ENCODE data around the gene WASHC4.
"Not testable (repeated sequence)": the region's sequence is repeated elsewhere in the genome, so short reads cannot be mapped to it uniquely, and the experiment has no call there.

The WASHC4 gene

DNA sequence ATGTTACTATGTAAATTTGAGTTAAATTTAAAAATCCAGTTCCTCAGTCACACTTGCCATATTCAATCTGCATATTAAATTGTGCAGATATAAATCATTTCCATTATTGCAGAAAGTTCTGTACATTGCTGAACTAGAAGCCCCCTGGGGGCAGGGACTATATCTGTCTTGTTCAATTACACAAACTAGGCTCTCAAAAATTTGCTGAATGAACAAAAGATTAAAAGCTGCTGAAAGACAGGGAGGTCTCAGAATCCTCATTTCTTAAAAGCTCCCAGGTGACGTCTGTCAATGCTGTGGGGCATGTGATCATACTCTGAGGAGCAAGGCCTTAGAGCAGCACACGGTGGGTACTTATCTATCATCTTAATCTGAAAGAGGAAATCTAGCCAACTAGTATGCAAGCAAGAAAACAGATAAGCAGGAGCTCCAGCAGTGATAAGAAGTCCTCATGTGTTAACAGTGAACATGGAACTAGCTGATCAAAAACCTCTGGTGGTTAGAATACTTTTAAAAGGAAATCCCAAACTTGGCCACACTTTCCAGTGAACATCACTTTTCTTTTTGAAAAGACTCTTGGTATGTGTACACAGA is 68.0 kb downstream of the WASHC4 start:
- Histone ChIP-seq H4K20me1 (ENCODE audit: control insufficient read depth, insufficient read depth, low read depth, low read length) (no peaks in the 10 kb centered on the region), H3K4me2 (ENCODE audit: low read length) (no peak overlapping the region), H3K9me3 (ENCODE audit: control insufficient read depth, insufficient read depth, low read length) (no peaks in the 10 kb centered on the region), H3K27me3 (ENCODE audit: control insufficient read depth, low read length) (no peaks in the 10 kb centered on the region), H3F3A (ENCODE audit: control insufficient read depth, insufficient read depth) (no peaks in the 10 kb centered on the region; the same call in 1 of the 2 replicates), H3K9me2 (replicated peaks; ENCODE audit: control insufficient read depth, low read length) (no peaks in the 10 kb centered on the region), H3K36me3 (ENCODE audit: control insufficient read depth, low read length) (peaks cover 58% of the 10 kb centered on the region), H3K79me2 (ENCODE audit: control insufficient read depth, low read length) (no peaks in the 10 kb centered on the region), H3K4me3 (ENCODE audit: low read length) (no peak overlapping the region), H3K4me1 (ENCODE audit: control insufficient read depth, low read length) (peaks cover 22% of the 10 kb centered on the region), H3K27ac (ENCODE audit: low read depth, low read length) (no peak overlapping the region)
- TF ChIP-seq EZH2phosphoT487 (IDR thresholded peaks at IDR 0.05; ENCODE audit: borderline replicate concordance, low read length) (no peak), CTCF (IDR thresholded peaks at IDR 0.05; ENCODE audit: low read depth, low read length, poor library complexity, severe bottlenecking) (no peak)

DNA sequence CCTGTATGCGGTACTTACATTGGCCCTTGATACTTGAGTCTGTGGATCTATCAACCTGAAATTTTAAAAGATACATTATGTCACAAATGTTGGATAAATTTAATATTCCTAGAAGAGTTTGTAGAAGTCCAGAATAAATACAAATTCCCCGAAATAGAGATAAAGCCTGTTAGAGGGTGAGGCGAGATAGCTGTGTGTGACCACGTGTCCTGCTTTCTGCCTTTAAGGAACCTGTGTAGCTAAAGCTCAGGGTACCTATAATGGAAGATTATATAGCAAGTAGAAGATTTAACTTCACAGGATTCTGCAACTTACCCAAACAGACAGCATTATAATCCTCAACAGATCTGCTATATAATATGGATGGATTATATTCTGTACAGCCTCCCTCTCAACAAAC is 69.7 kb downstream of the WASHC4 start:
- TF ChIP-seq CTCF (IDR thresholded peaks at IDR 0.05; ENCODE audit: low read depth, low read length, poor library complexity, severe bottlenecking) (no peak), EZH2phosphoT487 (IDR thresholded peaks at IDR 0.05; ENCODE audit: borderline replicate concordance, low read length) (no peak)
- Histone ChIP-seq H3K27ac (ENCODE audit: low read depth, low read length) (no peak overlapping the region), H3K27me3 (ENCODE audit: control insufficient read depth, low read length) (no peaks in the 10 kb centered on the region), H3K9me2 (replicated peaks; ENCODE audit: control insufficient read depth, low read length) (no peaks in the 10 kb centered on the region), H3K36me3 (ENCODE audit: control insufficient read depth, low read length) (peaks cover 44% of the 10 kb centered on the region), H3K79me2 (ENCODE audit: control insufficient read depth, low read length) (no peaks in the 10 kb centered on the region), H3K4me3 (ENCODE audit: low read length) (no peak overlapping the region), H3F3A (ENCODE audit: control insufficient read depth, insufficient read depth) (no peaks in the 10 kb centered on the region; the same call in 1 of the 2 replicates), H3K4me2 (ENCODE audit: low read length) (no peak overlapping the region), H3K9me3 (ENCODE audit: control insufficient read depth, insufficient read depth, low read length) (no peaks in the 10 kb centered on the region), H4K20me1 (ENCODE audit: control insufficient read depth, insufficient read depth, low read depth, low read length) (no peaks in the 10 kb centered on the region), H3K4me1 (ENCODE audit: control insufficient read depth, low read length) (peaks cover 5% of the 10 kb centered on the region)

- not testable (repeated sequence) for H3K27me3 ChIP-seq (ENCODE audit: control insufficient read depth, low read length); H3K79me2 ChIP-seq (ENCODE audit: control insufficient read depth, low read length); H3K9me3 ChIP-seq (ENCODE audit: control insufficient read depth, insufficient read depth, low read length); H3K4me1 ChIP-seq (ENCODE audit: control insufficient read depth, low read length); H3F3A ChIP-seq (ENCODE audit: control insufficient read depth, insufficient read depth); H4K20me1 ChIP-seq (ENCODE audit: control insufficient read depth, insufficient read depth, low read depth, low read length); H3K27ac ChIP-seq (ENCODE audit: low read depth, low read length); H3K4me2 ChIP-seq (ENCODE audit: low read length); H3K9me2 ChIP-seq (replicated peaks; ENCODE audit: control insufficient read depth, low read length); H3K4me3 ChIP-seq (ENCODE audit: low read length)
- H3K36me3 ChIP-seq (ENCODE audit: control insufficient read depth, low read length), result peaks cover 32% of the 10 kb centered on the region
These were observed 71.6 kb downstream of the WASHC4 start for GRCh38 chr12:105179114-105179513.

GRCh38 chr12:105183406-105183805 is 75.9 kb downstream of the WASHC4 start:
- not testable (repeated sequence) for H3K4me3 ChIP-seq (ENCODE audit: low read length); H4K20me1 ChIP-seq (ENCODE audit: control insufficient read depth, insufficient read depth, low read depth, low read length); H3K9me2 ChIP-seq (replicated peaks; ENCODE audit: control insufficient read depth, low read length); H3K4me2 ChIP-seq (ENCODE audit: low read length); H3K27ac ChIP-seq (ENCODE audit: low read depth, low read length); H3K9me3 ChIP-seq (ENCODE audit: control insufficient read depth, insufficient read depth, low read length); H3F3A ChIP-seq (ENCODE audit: control insufficient read depth, insufficient read depth); H3K27me3 ChIP-seq (ENCODE audit: control insufficient read depth, low read length); H3K4me1 ChIP-seq (ENCODE audit: control insufficient read depth, low read length); H3K79me2 ChIP-seq (ENCODE audit: control insufficient read depth, low read length)
- H3K36me3 ChIP-seq (ENCODE audit: control insufficient read depth, low read length), result peaks cover 41% of the 10 kb centered on the region

DNA sequence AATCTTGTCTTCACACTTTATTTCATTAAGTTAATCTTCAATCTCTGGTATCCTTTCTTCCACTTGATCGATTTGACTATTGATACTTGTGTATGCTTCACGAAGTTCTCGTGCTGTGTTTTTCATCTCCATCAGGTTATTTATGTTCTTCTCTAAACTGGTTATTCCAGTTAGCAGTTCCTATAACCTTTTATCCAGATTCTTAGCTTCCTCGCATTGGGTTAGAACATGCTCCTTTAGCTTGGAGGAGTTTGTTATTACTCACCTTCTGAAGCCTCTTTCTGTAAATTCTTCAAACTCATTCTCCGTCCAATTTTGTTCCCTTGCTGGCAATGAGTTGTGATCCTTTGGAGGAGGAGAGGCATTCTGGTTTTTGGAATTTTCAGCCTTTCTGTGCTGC is 76.4 kb downstream of the WASHC4 start:
- not testable (repeated sequence) for H3K27me3 ChIP-seq (ENCODE audit: control insufficient read depth, low read length); H4K20me1 ChIP-seq (ENCODE audit: control insufficient read depth, insufficient read depth, low read depth, low read length); H3F3A ChIP-seq (ENCODE audit: control insufficient read depth, insufficient read depth); H3K4me1 ChIP-seq (ENCODE audit: control insufficient read depth, low read length); H3K9me2 ChIP-seq (replicated peaks; ENCODE audit: control insufficient read depth, low read length); H3K27ac ChIP-seq (ENCODE audit: low read depth, low read length); H3K4me3 ChIP-seq (ENCODE audit: low read length); H3K79me2 ChIP-seq (ENCODE audit: control insufficient read depth, low read length); H3K4me2 ChIP-seq (ENCODE audit: low read length); H3K9me3 ChIP-seq (ENCODE audit: control insufficient read depth, insufficient read depth, low read length)
- H3K36me3 ChIP-seq (ENCODE audit: control insufficient read depth, low read length), result peaks cover 44% of the 10 kb centered on the region
